B cell (primary cell): ENCODE measurements around the gene FBXO7. TPM values are rescaled to one million over a fixed set of nuclear protein-coding genes. Genes with fewer than 3 reads are reported as not detected.

Experiments
- ATAC-seq: fragments of 200-7000 bp; cut with Tn5 transposase; one replicate; pipeline ENCODE4 v1.10.0; 2021; ENCODE audit warnings: low read depth, mild to moderate bottlenecking, moderate number of reproducible peaks, moderate library complexity
- CTCF ChIA-PET: fragments of 350-600 bp; sonication (Branson Sonifier 250); formaldehyde crosslinking; loops from one replicate; lab custom pipeline; 2021; ENCODE audit warnings: antibody characterized with exemption, inconsistent platforms; lab: Charles Lee
- POLR2A ChIA-PET: fragments of 350-600 bp; sonication (Branson Sonifier 250); formaldehyde crosslinking; loops from one replicate; lab custom pipeline; 2021; ENCODE audit warnings: antibody characterized with exemption; lab: Charles Lee
- DNase-seq: peaks from one replicate; pipeline ENCODE4 v3.0.0; 2013
- H2AFZ ChIP-seq: 2 replicates; pipeline ENCODE4 v1.6.1; 2012; ENCODE audit warnings: mild to moderate bottlenecking, low read depth, low read length; ENCODE audit not compliant: insufficient read depth, poor library complexity, severe bottlenecking
- H3K27ac ChIP-seq, 2 donors: 1 replicate in 1 of 2; 2 replicates in 1 of 2; pipeline ENCODE4 v1.5.1; 2012 to 2013; ENCODE audit warnings: low read length in 2 of 2, mild to moderate bottlenecking in 2 of 2, moderate library complexity in 1 of 2
- H3K27me3 ChIP-seq, 4 experiments: fragments of 200-600 bp in 1 of 4; sonication (generic) in 1 of 4; replicated peaks in 1 of 4; 1 replicate in 2 of 4; 2 replicates in 2 of 4; pipeline versions ENCODE4 v1.6.1 to v1.7.0; 2013 to 2016; ENCODE audit warnings: low read length in 3 of 4, mild to moderate bottlenecking in 2 of 4, mixed read lengths in 1 of 4, moderate library complexity in 1 of 4; ENCODE audit not compliant: insufficient read depth in 4 of 4, control insufficient read depth in 3 of 4; ENCODE audit errors: control extremely low read depth in 1 of 4
- H3K36me3 ChIP-seq, 2 experiments: replicated peaks in 1 of 2; 1 replicate in 1 of 2; 2 replicates in 1 of 2; pipeline versions ENCODE4 v1.6.1 to v1.7.1; 2013; ENCODE audit warnings: low read length in 1 of 2; ENCODE audit not compliant: insufficient read depth in 2 of 2, control insufficient read depth in 1 of 2; ENCODE audit errors: control extremely low read depth in 1 of 2, extremely low read depth in 1 of 2
- H3K4me1 ChIP-seq, 2 donors: fragments of 200-600 bp in 1 of 2; sonication (generic) in 1 of 2; 1 replicate in 1 of 2; 2 replicates in 1 of 2; pipeline versions ENCODE4 v1.5.1 to v1.6.1; 2013 to 2017; ENCODE audit warnings: low read length in 2 of 2; ENCODE audit not compliant: control insufficient read depth in 2 of 2, insufficient read depth in 2 of 2
- H3K4me2 ChIP-seq: replicated peaks from 2 replicates; pipeline ENCODE3; 2012; ENCODE audit warnings: mild to moderate bottlenecking, low read depth, low read length; ENCODE audit not compliant: poor library complexity, severe bottlenecking
- H3K4me3 ChIP-seq, 5 experiments: fragments of 200-600 bp in 1 of 5; sonication (generic) in 1 of 5; 1 replicate in 3 of 5; 2 replicates in 2 of 5; pipeline versions ENCODE4 v1.5.1 to v1.7.0; 2011 to 2016; ENCODE audit warnings: low read length in 4 of 5, mild to moderate bottlenecking in 4 of 5, low read depth in 2 of 5, control low read depth in 1 of 5, moderate library complexity in 1 of 5; ENCODE audit not compliant: insufficient read depth in 1 of 5; ENCODE audit errors: control extremely low read depth in 1 of 5, extremely low read depth in 1 of 5
- H3K79me2 ChIP-seq: fragments of 200-600 bp; sonication (generic); one replicate; pipeline ENCODE4 v1.6.0; 2016; ENCODE audit warnings: low read length; ENCODE audit not compliant: control insufficient read depth, insufficient read depth
- H3K9ac ChIP-seq: fragments of 200-600 bp; sonication (generic); 2 replicates; pipeline ENCODE4 v1.6.1; 2017; ENCODE audit warnings: mild to moderate bottlenecking, low read length, moderate library complexity
- H3K9me3 ChIP-seq, 3 donors: one replicate each; pipeline versions ENCODE4 v1.6.1 to v1.7.1; 2013; ENCODE audit warnings: low read length in 2 of 3; ENCODE audit not compliant: control insufficient read depth in 2 of 3, insufficient read depth in 1 of 3; ENCODE audit errors: control extremely low read depth in 1 of 3
- H4K20me1 ChIP-seq: 2 replicates; pipeline ENCODE4 v1.6.0; 2012; ENCODE audit warnings: mild to moderate bottlenecking, low read length; ENCODE audit not compliant: insufficient read depth, control insufficient read depth, poor library complexity, severe bottlenecking
- H3K27ac Mint-ChIP-seq: one replicate; pipeline ENCODE4 v1.8.0; 2021; ENCODE audit warnings: mixed read lengths
- H3K27me3 Mint-ChIP-seq: one replicate; pipeline ENCODE4 v1.8.0; 2021; ENCODE audit warnings: mixed read lengths
- H3K4me1 Mint-ChIP-seq: one replicate; pipeline ENCODE4 v1.8.0; 2021; ENCODE audit warnings: mixed read lengths
- H3K4me3 Mint-ChIP-seq: one replicate; pipeline ENCODE4 v1.8.0; 2021; ENCODE audit warnings: mixed read lengths
- H3K9me3 Mint-ChIP-seq: one replicate; pipeline ENCODE4 v1.8.0; 2022; ENCODE audit warnings: mixed read lengths; ENCODE audit not compliant: insufficient read depth
- EZH2 ChIP-seq: IDR thresholded peaks from 2 replicates; pipeline ENCODE4 v1.6.1; 2012; ENCODE audit warnings: borderline replicate concordance, low read depth, mild to moderate bottlenecking, moderate library complexity, low read length; ENCODE audit not compliant: insufficient read depth, poor library complexity, severe bottlenecking
- WGBS: methylation state at CpG from one replicate; pipeline ENCODE4 v1.1.5; 2013; ENCODE audit warnings: missing lambda C conversion rate; ENCODE audit not compliant: insufficient coverage; 5-methylcytosine and 5-hydroxymethylcytosine counted together
- intact Hi-C: fragments of 100-400 bp; cut with micrococcal nuclease; formaldehyde crosslinking; loops from one replicate; pipeline ENCODE4 v1.10.0; 2022
- polyA plus RNA-seq: library from polyadenylated mRNA; depleted of rRNA; stranded (reverse); fragments of >200 nt; gene quantifications from 2 replicates; pipeline ENCODE4 v1.2.3, GENCODE V29; 2012
- total RNA-seq, 2 donors: library from RNA; stranded (reverse); fragments of 120-200 nt in 1 of 2; gene quantifications; 1 replicate in 1 of 2; 2 replicates in 1 of 2; pipeline versions ENCODE4 v1.2.3 to v1.2.4, GENCODE V29; 2013 to 2022
- TF ChIP-seq, protein P1 (sequence below): fragments of 200-600 bp; IDR thresholded peaks from one replicate; pipeline ENCODE4 v1.8.0; 2022; ENCODE audit warnings: antibody characterized with exemption, mild to moderate bottlenecking

Gene FBXO7
- total and polyA plus RNA-seq, 2 donors (not counting 1 experiment from before 2014, with no cell fraction given), result 66.2 to 106 TPM

DNA sequence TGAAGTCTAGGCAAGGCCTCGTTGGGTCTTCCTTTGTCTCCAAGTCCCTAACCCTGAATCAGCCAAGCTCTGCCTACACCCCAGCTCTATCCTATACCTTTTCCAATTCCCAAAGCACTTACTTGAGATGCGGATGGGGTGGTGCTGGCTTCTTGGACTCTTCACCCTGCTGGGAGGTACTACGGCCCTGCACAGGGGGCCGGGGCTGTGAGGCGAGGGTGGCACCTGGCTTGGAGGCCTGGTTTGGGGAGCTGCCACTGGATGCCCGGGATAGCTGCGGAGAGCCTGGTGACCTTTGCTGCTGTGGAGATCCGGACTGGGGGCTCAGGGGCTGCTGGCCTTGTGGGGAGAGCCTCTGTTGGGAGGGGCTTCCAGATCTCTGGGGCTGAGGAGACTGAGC lies 43.3 kb downstream of the FBXO7 start:
- Histone ChIP-seq H2AFZ (no peak overlapping the region), H3K79me2 (no peaks in the 10 kb centered on the region), H3K9ac (no peak overlapping the region), H3K4me3 (no peak overlapping the region), H3K36me3 (no peaks in the 10 kb centered on the region), H3K4me1 (no peaks in the 10 kb centered on the region), H3K27ac (no peak overlapping the region), H3K9me3 (peaks cover 0 to 5% (median 0%) of the 10 kb centered on the region in 3 donors), H4K20me1 (no peaks in the 10 kb centered on the region), H3K4me2 (no peak overlapping the region), H3K27me3 (no peaks in the 10 kb centered on the region)
- TF ChIP-seq EZH2, result no peak
- TF ChIP-seq, protein P1, sequence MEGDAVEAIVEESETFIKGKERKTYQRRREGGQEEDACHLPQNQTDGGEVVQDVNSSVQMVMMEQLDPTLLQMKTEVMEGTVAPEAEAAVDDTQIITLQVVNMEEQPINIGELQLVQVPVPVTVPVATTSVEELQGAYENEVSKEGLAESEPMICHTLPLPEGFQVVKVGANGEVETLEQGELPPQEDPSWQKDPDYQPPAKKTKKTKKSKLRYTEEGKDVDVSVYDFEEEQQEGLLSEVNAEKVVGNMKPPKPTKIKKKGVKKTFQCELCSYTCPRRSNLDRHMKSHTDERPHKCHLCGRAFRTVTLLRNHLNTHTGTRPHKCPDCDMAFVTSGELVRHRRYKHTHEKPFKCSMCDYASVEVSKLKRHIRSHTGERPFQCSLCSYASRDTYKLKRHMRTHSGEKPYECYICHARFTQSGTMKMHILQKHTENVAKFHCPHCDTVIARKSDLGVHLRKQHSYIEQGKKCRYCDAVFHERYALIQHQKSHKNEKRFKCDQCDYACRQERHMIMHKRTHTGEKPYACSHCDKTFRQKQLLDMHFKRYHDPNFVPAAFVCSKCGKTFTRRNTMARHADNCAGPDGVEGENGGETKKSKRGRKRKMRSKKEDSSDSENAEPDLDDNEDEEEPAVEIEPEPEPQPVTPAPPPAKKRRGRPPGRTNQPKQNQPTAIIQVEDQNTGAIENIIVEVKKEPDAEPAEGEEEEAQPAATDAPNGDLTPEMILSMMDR, result no peak
- H3K27me3 Mint-ChIP-seq, result peaks cover 3% of the 10 kb centered on the region
- 91% methylated on average over 7 of the region's 8 CpGs for WGBS
- no peak overlapping the region for H3K27ac Mint-ChIP-seq
- DNase-seq, result no peak
- H3K9me3 Mint-ChIP-seq, result no peaks in the 10 kb centered on the region
- no peak overlapping the region for H3K4me3 Mint-ChIP-seq
- intact Hi-C loops, result no loop called here
- POLR2A ChIA-PET, result no interaction called here
- H3K4me1 Mint-ChIP-seq, result no peaks in the 10 kb centered on the region
- ATAC-seq, result no peak
- CTCF ChIA-PET, result interaction anchor here (0.6 to 0.9 kb wide), 2 partner anchors 540 to 1222 kb away, joined by 3 to 4 read pairs; no protein-coding TSS in a partner anchor

DNA sequence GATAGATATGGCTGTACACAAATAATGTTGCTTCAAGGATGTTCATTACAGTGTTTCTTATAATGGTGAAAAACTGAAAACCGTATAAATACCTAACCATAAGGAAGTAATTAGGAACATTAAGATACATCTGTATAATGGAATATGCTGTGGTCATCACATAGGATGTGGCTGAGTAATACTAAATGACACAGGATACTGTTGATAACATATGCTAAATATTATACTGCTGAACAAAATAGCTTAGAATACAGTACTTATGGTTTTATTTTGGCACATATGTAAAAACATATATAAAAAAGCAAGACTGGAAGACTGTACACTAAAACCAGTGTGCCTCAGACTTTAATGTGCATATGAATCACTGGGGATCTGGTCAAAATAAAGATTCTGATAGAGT lies 43.8 kb downstream of the FBXO7 start:
- H3K9me3 Mint-ChIP-seq, result no peaks in the 10 kb centered on the region

More for the DNA sequence above, 43.8 kb downstream of the FBXO7 start:
- H4K20me1 ChIP-seq, result no peaks in the 10 kb centered on the region
- no peak overlapping the region for H3K9ac ChIP-seq
- no peaks in the 10 kb centered on the region for H3K4me1 ChIP-seq
- no peaks in the 10 kb centered on the region for H3K79me2 ChIP-seq
- ChIA-PET CTCF (interaction anchor here (0.6 kb wide), 1 partner anchor 1222 kb away, joined by 3 read pairs; no protein-coding TSS in a partner anchor), POLR2A (no interaction called here)
- intact Hi-C loops, result no loop called here
- no CpG with 5 or more reads among the region's 1 CpG for WGBS
- H3K27me3 ChIP-seq, result no peaks in the 10 kb centered on the region
- peaks cover 3% of the 10 kb centered on the region for H3K27me3 Mint-ChIP-seq
- no peaks in the 10 kb centered on the region for H3K4me1 Mint-ChIP-seq
- H3K4me3 Mint-ChIP-seq, result no peak overlapping the region
- no peak overlapping the region for H3K4me2 ChIP-seq
- H2AFZ ChIP-seq, result no peak overlapping the region
- H3K9me3 ChIP-seq, result peaks cover 0 to 5% (median 0%) of the 10 kb centered on the region in 3 donors
- DNase-seq (no peak), ATAC-seq (no peak)
- no peak overlapping the region for H3K27ac ChIP-seq
- TF ChIP-seq EZH2, result no peak
- TF ChIP-seq, protein P1, result no peak
- H3K27ac Mint-ChIP-seq, result no peak overlapping the region
- H3K4me3 ChIP-seq, result no peak overlapping the region
- H3K36me3 ChIP-seq, result no peaks in the 10 kb centered on the region
